H9 (cell line): ENCODE data around the gene KLHL22. TPM values are rescaled to one million over a fixed set of nuclear protein-coding genes. Genes with fewer than 3 reads are reported as not detected.
A peak's percentile ranks its signal among the peaks of the same experiment; 100 is the strongest.
"Not testable (repeated sequence)": the region's sequence is repeated elsewhere in the genome, so short reads cannot be mapped to it uniquely, and the experiment has no call there.

Experiments used
- DNase-seq: peaks from one replicate; pipeline ENCODE4 v3.0.0-alpha.2; 2017
- H2AFZ ChIP-seq: one replicate; pipeline ENCODE4 v1.6.1; 2013; ENCODE audit warnings: mild to moderate bottlenecking, low read length, control low read depth, moderate library complexity
- H2AK5ac ChIP-seq: 2 replicates; pipeline ENCODE4 v1.6.1; 2013; ENCODE audit warnings: low read length, control low read depth, mixed read lengths; ENCODE audit not compliant: insufficient read length
- H2BK120ac ChIP-seq: one replicate; pipeline ENCODE4 v1.6.1; 2013; ENCODE audit warnings: low read depth, mild to moderate bottlenecking, low read length, control low read depth, inconsistent platforms; ENCODE audit not compliant: poor library complexity, severe bottlenecking
- H2BK12ac ChIP-seq: 2 replicates; pipeline ENCODE4 v1.6.1; 2013; ENCODE audit warnings: low read length, control low read depth, mixed read lengths, low read depth; ENCODE audit not compliant: insufficient read length
- H2BK15ac ChIP-seq: 2 replicates; pipeline ENCODE4 v1.6.1; 2013; ENCODE audit warnings: low read depth, low read length, control low read depth
- H2BK20ac ChIP-seq: one replicate; pipeline ENCODE4 v1.6.1; 2013; ENCODE audit warnings: low read depth, mild to moderate bottlenecking, low read length, control low read depth, inconsistent platforms; ENCODE audit not compliant: poor library complexity, severe bottlenecking
- H2BK5ac ChIP-seq: 2 replicates; pipeline ENCODE4 v1.6.1; 2013; ENCODE audit warnings: low read length, control low read depth, mixed read lengths; ENCODE audit not compliant: insufficient read length
- H3K14ac ChIP-seq: 2 replicates; pipeline ENCODE4 v1.6.1; 2013; ENCODE audit warnings: low read length, control low read depth; ENCODE audit not compliant: insufficient read depth
- H3K18ac ChIP-seq: 2 replicates; pipeline ENCODE4 v1.6.1; 2013; ENCODE audit warnings: low read depth, mild to moderate bottlenecking, mixed read lengths, low read length, control low read depth; ENCODE audit not compliant: insufficient read length
- H3K23ac ChIP-seq: 2 replicates; pipeline ENCODE4 v1.6.1; 2013; ENCODE audit warnings: low read length, control low read depth, mixed read lengths, low read depth; ENCODE audit not compliant: insufficient read length
- H3K23me2 ChIP-seq: 2 replicates; pipeline ENCODE4 v1.6.1; 2013; ENCODE audit warnings: low read depth, mild to moderate bottlenecking, mixed read lengths, low read length, control low read depth; ENCODE audit not compliant: insufficient read length, poor library complexity, severe bottlenecking
- H3K27ac ChIP-seq: 2 replicates; pipeline ENCODE4 v1.5.1; 2013; ENCODE audit warnings: low read length, control low read depth, mixed read lengths, low read depth; ENCODE audit not compliant: insufficient read length
- H3K27me3 ChIP-seq: 2 replicates; pipeline ENCODE4 v1.6.1; 2013; ENCODE audit warnings: low read length, control low read depth, inconsistent platforms; ENCODE audit not compliant: insufficient read depth
- H3K4ac ChIP-seq: 2 replicates; pipeline ENCODE4 v1.6.1; 2013; ENCODE audit warnings: low read depth, mild to moderate bottlenecking, control low read depth, inconsistent platforms, low read length, moderate library complexity
- H3K4me1 ChIP-seq: 2 replicates; pipeline ENCODE4 v1.6.1; 2013; ENCODE audit warnings: low read length, control low read depth, inconsistent platforms; ENCODE audit not compliant: insufficient read depth
- H3K4me2 ChIP-seq: 2 replicates; pipeline ENCODE4 v1.6.1; 2013; ENCODE audit warnings: low read length, control low read depth, mixed read lengths; ENCODE audit not compliant: insufficient read length, insufficient read depth
- H3K56ac ChIP-seq: 2 replicates; pipeline ENCODE4 v1.6.1; 2013; ENCODE audit warnings: low read depth, mild to moderate bottlenecking, mixed read lengths, low read length, control low read depth; ENCODE audit not compliant: insufficient read length
- H3K79me1 ChIP-seq: 2 replicates; pipeline ENCODE4 v1.6.1; 2013; ENCODE audit warnings: low read depth, mild to moderate bottlenecking, moderate library complexity, low read length, control low read depth, inconsistent platforms; ENCODE audit not compliant: insufficient read depth, poor library complexity, severe bottlenecking
- H3K79me2 ChIP-seq: 2 replicates; pipeline ENCODE4 v1.6.1; 2013; ENCODE audit warnings: low read length, control low read depth, inconsistent platforms; ENCODE audit not compliant: insufficient read depth
- H3K9ac ChIP-seq: 2 replicates; pipeline ENCODE4 v1.6.1; 2013; ENCODE audit warnings: low read length, control low read depth, mixed read lengths; ENCODE audit not compliant: insufficient read length; ENCODE audit errors: extremely low read depth
- H3K9me3 ChIP-seq: one replicate; pipeline ENCODE4 v1.6.1; 2013; ENCODE audit warnings: low read depth, low read length, inconsistent platforms; ENCODE audit not compliant: control insufficient read depth
- H3T11ph ChIP-seq: one replicate; pipeline ENCODE4 v1.6.1; 2013; ENCODE audit warnings: mild to moderate bottlenecking, low read length, control low read depth, inconsistent platforms
- H4K20me1 ChIP-seq: one replicate; pipeline ENCODE4 v1.6.1; 2013; ENCODE audit not compliant: control insufficient read depth, insufficient read length, insufficient read depth
- H4K5ac ChIP-seq: 2 replicates; pipeline ENCODE4 v1.6.1; 2013; ENCODE audit warnings: low read depth, mild to moderate bottlenecking, mixed read lengths, low read length, control low read depth; ENCODE audit not compliant: insufficient read length
- H4K8ac ChIP-seq: replicated peaks from 2 replicates; pipeline ENCODE4 v1.6.1; 2013; ENCODE audit warnings: low read length, control low read depth, mixed read lengths, low read depth; ENCODE audit not compliant: insufficient read length
- H4K91ac ChIP-seq: 2 replicates; pipeline ENCODE4 v1.6.1; 2013; ENCODE audit warnings: low read depth, mild to moderate bottlenecking, moderate library complexity, mixed read lengths, low read length, control low read depth; ENCODE audit not compliant: insufficient read length
- H3K27ac Mint-ChIP-seq, 3 experiments: 2 replicates in 2 of 3; 3 replicates in 1 of 3; pipeline ENCODE4 v1.8.0; 2020 to 2021; ENCODE audit warnings: mixed read lengths in 3 of 3, mild to moderate bottlenecking in 1 of 3, moderate library complexity in 1 of 3
- H3K27me3 Mint-ChIP-seq: 2 replicates; pipeline ENCODE4 v1.8.0; 2021; ENCODE audit warnings: low read depth, mild to moderate bottlenecking, moderate library complexity, mixed read lengths
- H3K36me3 Mint-ChIP-seq, 3 experiments: 2 replicates in 2 of 3; 3 replicates in 1 of 3; pipeline ENCODE4 v1.8.0; 2020 to 2021; ENCODE audit warnings: low read depth in 3 of 3, mixed read lengths in 3 of 3; ENCODE audit not compliant: insufficient read depth in 1 of 3
- H3K4me1 Mint-ChIP-seq, 2 experiments: 2 replicates each; pipeline ENCODE4 v1.8.0; 2020; ENCODE audit warnings: mixed read lengths in 2 of 2
- H3K4me3 Mint-ChIP-seq, 2 experiments: 2 replicates in 1 of 2; 3 replicates in 1 of 2; pipeline ENCODE4 v1.8.0; 2020 to 2021; ENCODE audit warnings: mild to moderate bottlenecking in 2 of 2, mixed read lengths in 2 of 2, moderate library complexity in 1 of 2
- H3K9me3 Mint-ChIP-seq, 2 experiments: 2 replicates in 1 of 2; 3 replicates in 1 of 2; pipeline ENCODE4 v1.8.0; 2020; ENCODE audit warnings: mild to moderate bottlenecking in 2 of 2, mixed read lengths in 2 of 2, moderate library complexity in 1 of 2
- CTCF ChIP-seq: fragments of 200-600 bp; sonication (generic); conservative IDR thresholded peaks from 3 replicates; pipeline ENCODE4 v1.8.0; 2021; ENCODE audit warnings: antibody characterized with exemption, mild to moderate bottlenecking
- WGBS: extraction: QIAGEN DNeasy Blood & Tissue Kit; methylation state at CpG from one replicate; pipeline ENCODE4 v1.1.7; 2013; ENCODE audit warnings: missing lambda C conversion rate, low lambda C conversion rate, mixed read lengths; ENCODE audit not compliant: insufficient read length; ENCODE audit errors: extremely low coverage; 5-methylcytosine and 5-hydroxymethylcytosine counted together
- total RNA-seq: library from RNA; stranded (reverse); gene quantifications from 2 replicates; pipeline ENCODE4 v1.2.1, GENCODE V29; 2021

The KLHL22 gene
- total RNA-seq, 1 experiment from 2014 or later, result 11.9 TPM

GRCh38 chr22:20483771-20484170, 11.8 kb downstream of the KLHL22 start:
- H3T11ph ChIP-seq, result no peak overlapping the region
- TF ChIP-seq CTCF, result no peak
- no peaks in the 10 kb centered on the region for H3K27me3 ChIP-seq
- H3K4me3 Mint-ChIP-seq, result no peak overlapping the region
- no peaks in the 10 kb centered on the region for H3K23me2 ChIP-seq
- H2BK20ac ChIP-seq, result no peak overlapping the region
- no peak for DNase-seq
- no peak overlapping the region for H3K23ac ChIP-seq
- no peak overlapping the region for H3K18ac ChIP-seq
- WGBS, result no CpG with 5 or more reads among the region's 14 CpGs
- H3K36me3 Mint-ChIP-seq, result peaks cover 4 to 16% (median 8%) of the 10 kb centered on the region in 3 experiments; a peak in 6 of 7 replicates
- peaks cover 0 to 5% of the 10 kb centered on the region in 2 experiments; a peak in 1 of 4 replicates for H3K4me1 Mint-ChIP-seq
- H3K4me1 ChIP-seq, result no peaks in the 10 kb centered on the region
- H2AFZ ChIP-seq, result no peak overlapping the region
- H3K56ac ChIP-seq, result no peak overlapping the region
- H4K5ac ChIP-seq, result no peak overlapping the region
- H4K20me1 ChIP-seq, result no peaks in the 10 kb centered on the region
- H3K79me2 ChIP-seq, result no peaks in the 10 kb centered on the region
- H4K8ac ChIP-seq, result no peak overlapping the region
- no peak overlapping the region for H2BK5ac ChIP-seq
- H3K27ac ChIP-seq, result no peak overlapping the region
- no peak overlapping the region for H4K91ac ChIP-seq
- no peaks in the 10 kb centered on the region for H3K79me1 ChIP-seq
- H3K27me3 Mint-ChIP-seq, result no peaks in the 10 kb centered on the region
- H2BK12ac ChIP-seq, result no peak overlapping the region
- H3K4ac ChIP-seq, result no peak overlapping the region
- H3K9me3 ChIP-seq, result no peaks in the 10 kb centered on the region
- H3K14ac ChIP-seq, result no peak overlapping the region; the same call in 1 of the 2 replicates
- H3K9me3 Mint-ChIP-seq, result no peaks in the 10 kb centered on the region
- H3K27ac Mint-ChIP-seq, result no peak overlapping the region
- no peak overlapping the region for H2BK15ac ChIP-seq
- H2BK120ac ChIP-seq, result no peak overlapping the region
- H3K4me2 ChIP-seq, result no peak overlapping the region
- H3K9ac ChIP-seq, result no peak overlapping the region
- no peak overlapping the region for H2AK5ac ChIP-seq

GRCh38 chr22:20483143-20483506, 12.5 kb downstream of the KLHL22 start:
- H3K4ac ChIP-seq, H2BK12ac ChIP-seq, H3K27me3 Mint-ChIP-seq, H2BK15ac ChIP-seq, H4K5ac ChIP-seq, H2AK5ac ChIP-seq, H3K9ac ChIP-seq, H3K27me3 ChIP-seq, DNase-seq, H3K4me1 ChIP-seq, H2BK5ac ChIP-seq, H3K9me3 ChIP-seq, H3K23ac ChIP-seq, H3K4me1 Mint-ChIP-seq, H2BK20ac ChIP-seq, H4K20me1 ChIP-seq, H3K14ac ChIP-seq, H3K27ac ChIP-seq, H3K4me3 Mint-ChIP-seq, H3K79me2 ChIP-seq, H2AFZ ChIP-seq, H3K23me2 ChIP-seq, H3K9me3 Mint-ChIP-seq, H4K8ac ChIP-seq, H3K79me1 ChIP-seq, H2BK120ac ChIP-seq, H3T11ph ChIP-seq, H3K56ac ChIP-seq, H4K91ac ChIP-seq, H3K18ac ChIP-seq, H3K4me2 ChIP-seq: not testable (repeated sequence)
- peak overlapping the region in 1 of 3 experiments; percentile 33; a peak in 1 of 7 replicates for H3K27ac Mint-ChIP-seq
- WGBS, result no CpG with 5 or more reads among the region's 7 CpGs
- H3K36me3 Mint-ChIP-seq, result peaks cover 4 to 16% (median 8%) of the 10 kb centered on the region in 3 experiments; a peak in 6 of 7 replicates
